HG02642 (cell line): ENCODE measurements around the gene PLCXD3.
A peak's percentile ranks its signal among the peaks of the same experiment; 100 is the strongest.

Experiments
- ATAC-seq: cut with Tn5 transposase; IDR thresholded peaks from one replicate; pipeline ENCODE4 v1.9.1; 2021; ENCODE audit warnings: mild to moderate bottlenecking; ENCODE audit not compliant: unreplicated experiment, poor library complexity

The PLCXD3 gene

DNA sequence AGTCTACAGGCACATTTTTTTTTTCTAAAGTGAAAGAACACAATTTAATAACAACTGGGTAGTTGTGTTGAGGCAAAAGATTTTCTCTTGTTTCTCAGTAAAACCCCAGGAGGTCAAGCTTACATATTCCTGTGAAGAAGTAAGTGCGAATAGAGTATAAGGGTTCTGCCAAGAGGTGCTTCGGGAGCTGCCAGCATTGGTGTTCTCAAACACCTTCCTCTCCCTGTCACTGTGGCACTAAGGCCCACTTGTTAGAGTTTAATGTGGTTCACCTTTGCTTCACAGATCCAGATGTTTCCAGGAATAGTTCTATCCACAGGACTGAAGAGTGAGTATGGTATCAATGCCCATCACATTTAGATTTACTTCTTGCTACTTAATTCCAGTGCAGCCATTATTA lies 205.3 kb downstream of the PLCXD3 start:
- ATAC-seq = no peak

DNA sequence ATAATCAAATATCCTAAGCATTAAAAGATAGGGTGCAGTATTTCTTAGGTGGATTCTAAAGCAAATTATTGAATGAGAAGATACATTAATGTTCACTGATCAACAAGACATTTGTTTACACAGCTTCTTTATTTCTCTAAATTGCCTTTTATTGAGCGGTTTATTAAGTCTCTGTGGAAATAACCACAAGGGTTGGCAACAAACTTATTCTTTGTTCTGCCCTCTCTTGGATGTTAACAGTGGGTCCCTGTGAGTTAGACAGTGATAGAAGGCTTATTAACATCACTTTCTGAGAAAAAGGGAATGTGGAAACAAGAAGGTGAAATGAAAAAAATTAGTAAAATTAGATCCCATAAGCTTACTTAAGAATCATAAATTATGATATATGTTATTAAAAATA lies 214.3 kb downstream of the PLCXD3 start:
- ATAC-seq = no peak

DNA sequence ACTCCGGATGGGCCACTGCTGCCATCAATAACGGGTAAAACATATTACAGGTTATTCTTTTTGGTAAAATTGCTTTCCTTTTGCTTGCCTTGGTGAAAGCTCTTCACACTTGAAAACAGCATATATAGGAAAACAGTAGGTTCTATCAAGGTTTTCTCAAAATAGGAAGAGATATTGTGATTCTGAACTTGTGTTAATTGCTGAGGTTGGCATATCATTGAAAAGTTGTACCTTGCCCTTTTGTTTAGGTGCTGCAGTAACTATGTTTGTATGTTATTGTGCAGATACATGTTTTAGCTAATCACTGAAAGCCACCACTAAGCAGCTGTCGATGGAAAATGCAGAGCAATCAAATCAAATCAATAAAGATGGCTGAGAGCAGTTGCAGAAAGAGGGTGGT lies 219.1 kb downstream of the PLCXD3 start:
- no peak for ATAC-seq

DNA sequence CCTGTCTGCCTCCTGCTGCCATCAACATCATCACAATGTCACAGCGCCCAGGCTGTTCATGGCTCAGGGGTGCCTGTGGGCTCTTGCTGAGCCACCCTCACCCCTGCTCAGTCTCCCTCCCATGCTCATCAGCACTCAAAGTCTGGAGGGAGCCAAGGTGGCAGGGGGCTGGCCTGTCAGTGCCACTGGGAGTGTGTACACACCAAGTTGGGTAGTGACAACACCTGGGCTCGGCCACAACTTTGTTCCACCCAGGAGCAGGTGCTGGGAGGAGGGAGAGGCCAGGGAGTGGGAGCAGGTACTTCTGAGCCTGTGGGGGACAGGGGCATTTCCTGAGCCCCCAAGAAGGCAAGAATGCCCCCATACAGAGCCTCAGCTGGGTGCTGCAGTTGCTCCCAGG lies 219.6 kb downstream of the PLCXD3 start:
- no peak for ATAC-seq

DNA sequence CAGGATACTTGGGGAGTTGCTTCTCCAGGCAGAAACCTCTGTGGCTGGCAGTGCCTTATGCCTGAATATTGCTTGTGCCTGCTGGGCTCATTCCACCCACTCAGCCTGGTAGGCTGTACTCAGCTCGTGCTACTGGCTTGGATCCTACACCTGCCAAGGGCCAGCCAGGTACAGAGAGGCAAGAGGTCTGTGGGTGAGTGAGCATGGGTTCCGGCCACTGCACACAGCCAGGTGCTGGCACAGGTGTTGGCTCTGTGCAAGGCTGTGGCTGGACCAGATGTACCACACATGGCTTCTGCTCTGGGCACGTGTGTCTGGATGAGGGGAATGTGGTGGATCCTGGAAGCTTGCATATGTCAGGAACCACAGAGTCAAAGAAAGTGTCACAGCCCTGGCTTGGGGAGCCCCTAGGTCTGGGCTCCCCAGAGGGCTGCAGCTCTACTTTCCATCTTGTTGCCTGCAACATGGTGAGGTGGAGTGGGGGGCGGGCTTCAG lies 220.4 kb downstream of the PLCXD3 start:
- ATAC-seq = no peak

DNA sequence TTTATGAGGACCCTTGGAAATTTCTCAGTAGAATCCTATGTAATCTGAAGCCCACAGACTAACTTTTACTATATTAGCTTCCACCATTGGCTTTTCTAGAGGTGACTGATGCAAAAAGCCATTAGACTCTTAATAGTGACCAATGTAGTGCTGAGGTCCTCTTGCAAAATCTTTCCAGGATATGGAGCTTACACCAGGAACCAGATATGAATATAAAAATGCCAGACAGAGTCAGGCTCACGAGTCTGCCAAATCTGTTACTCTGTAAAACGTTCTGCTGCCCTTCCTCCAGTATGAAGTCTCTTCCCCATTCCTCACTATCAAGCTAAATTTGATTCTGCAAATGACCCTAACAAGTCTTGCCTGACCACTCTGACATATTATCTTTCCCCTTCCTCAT lies 223.7 kb downstream of the PLCXD3 start:
- ATAC-seq = no peak

DNA sequence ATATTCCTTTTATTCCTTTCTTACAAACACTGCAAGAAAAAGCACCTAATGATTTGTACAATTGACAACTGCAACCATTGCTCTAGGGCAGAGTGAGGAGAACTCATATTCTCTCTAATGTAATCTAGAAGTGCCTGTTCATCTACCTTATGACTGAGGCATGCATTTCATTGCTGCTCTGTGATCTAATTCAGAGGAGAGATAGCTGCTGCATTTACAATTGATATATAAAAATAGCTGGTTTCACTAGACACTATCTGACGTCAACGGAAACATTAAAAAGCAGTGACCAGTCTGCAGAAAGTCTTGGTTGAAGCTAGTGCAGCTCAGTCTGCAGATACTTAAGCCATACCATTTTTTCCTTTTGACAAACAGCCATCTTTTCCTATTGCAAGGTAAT lies 224.2 kb downstream of the PLCXD3 start:
- ATAC-seq = no peak

DNA sequence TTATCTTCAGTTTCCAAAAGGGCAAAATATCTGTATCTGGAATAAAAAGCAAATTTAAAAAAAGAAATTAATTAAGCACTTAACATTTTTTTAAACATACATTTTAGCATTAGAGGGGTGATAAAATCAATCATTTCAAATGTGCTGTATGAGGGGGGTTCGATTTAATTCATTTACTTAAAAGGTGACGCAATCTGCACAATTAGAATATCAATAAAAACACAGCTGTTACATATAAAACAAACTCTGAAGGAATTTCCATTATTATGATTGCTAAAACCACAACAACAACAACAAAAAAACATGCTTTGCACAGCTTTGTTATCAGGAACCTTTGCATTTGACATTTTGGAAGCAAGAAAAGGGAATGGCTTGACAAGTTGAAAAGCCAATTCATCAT lies 225.5 kb downstream of the PLCXD3 start:
- no peak for ATAC-seq

DNA sequence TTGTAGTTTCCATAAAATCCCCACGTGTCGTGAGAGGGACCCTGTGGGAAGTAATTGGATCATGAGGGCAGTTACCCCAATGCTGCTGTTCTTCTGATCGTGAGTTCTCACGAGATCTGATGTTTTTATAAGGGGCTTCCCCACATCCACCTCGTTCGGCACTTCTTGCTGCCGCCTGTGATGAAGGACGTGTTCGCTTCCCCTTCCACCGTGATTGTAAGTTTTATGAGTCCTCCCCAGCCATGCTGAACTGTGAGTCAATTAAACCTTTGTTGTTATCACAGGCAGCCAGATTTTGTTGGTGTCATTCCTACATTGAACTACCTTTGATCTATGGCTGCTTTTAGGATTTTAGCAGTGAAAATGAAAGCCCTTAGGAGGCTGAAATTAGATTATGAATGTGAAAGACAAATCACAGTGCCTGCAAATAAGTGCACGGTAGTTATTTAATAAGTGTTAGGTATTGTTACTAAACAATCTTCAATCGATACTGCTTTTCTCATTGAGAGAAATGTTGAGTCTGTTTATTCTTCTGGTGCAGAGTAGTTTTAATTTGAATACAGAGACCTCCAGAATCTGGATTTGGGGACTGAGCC lies 229.1 kb downstream of the PLCXD3 start:
- ATAC-seq = no peak

DNA sequence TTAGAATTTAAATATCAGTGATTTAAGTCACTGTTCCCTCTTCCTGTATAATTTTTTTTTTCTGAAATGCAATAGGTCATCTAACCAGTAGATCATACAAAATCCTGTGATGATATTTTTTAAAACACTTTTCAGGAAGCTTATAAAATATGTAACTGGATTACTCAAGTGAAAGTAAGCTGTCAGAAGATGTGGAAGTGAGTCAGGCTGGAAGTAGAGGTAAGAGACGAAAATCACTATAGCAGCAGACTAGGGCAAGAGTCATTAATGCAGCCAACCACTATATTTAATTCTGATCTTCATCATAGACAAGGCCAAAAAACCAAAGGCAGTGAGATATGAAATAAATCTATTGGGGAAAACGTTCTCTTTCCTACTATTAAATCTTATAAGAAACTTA lies 231.4 kb downstream of the PLCXD3 start:
- no peak for ATAC-seq

DNA sequence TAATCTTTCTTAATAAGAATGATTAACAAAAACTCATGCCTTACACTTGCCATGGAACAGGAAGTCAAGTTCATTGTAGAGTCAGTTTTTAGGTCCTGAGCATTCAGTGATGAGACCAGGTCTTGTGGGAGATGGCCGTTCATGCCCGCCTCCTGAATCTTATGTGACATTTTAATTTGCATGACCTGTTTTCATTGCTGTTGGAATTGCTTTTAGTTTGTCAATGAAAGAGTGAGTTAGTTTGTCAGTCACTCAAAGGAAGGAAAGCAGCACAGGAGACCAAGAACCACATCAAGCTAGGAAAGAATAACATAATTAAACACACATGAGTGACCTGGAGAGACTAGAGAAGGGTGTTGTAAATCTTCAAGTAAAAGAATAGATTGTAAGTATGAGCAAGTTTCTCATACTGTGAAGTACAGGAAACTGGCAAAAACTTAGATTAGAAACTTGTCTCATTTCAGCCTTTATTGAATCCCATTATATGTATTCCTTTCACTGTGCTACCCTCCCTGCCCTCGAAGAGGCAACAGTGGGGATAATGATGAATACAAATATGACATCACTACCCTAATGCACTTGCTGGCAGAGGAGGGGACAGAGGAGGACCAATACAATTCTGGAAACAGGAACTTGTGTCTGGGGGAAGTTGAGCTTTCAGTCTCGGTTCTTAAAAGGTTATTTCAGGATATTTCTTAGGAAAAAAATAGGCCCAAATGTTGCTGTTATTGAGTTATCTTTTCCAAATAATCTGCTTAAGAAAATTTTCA lies 232.7 kb downstream of the PLCXD3 start:
- ATAC-seq = no peak

DNA sequence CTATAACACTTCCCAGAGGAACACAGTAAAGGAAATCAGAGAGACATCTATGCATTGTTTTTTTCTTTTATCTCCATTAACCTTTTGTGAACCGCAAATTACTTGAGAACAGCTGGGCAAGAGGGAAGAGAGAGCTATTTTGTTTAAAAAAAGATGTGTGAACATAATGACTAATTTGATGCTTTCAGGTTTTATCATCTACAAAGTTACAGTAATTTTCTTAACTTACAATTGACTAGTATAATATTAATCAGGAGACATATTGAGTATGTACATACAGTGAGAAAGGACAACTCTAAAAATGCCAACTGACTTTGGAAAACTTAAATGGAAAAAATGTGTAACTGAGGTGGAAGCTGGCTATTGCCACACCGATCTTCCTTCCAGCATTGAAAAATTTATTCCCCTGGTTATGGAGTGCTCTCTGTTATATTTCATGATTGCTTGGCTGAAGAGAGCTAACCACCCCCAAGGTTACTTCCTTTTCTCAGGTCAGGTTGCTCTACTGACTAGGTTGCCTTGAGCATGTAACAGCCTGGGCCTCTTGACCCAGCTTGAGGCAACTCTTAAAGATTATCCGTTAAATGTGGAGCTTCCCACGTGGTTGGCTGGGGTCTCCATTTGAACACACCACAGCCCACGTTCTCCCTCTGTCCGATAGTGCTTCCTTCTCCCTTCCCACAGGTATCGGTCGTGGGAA lies 234.4 kb downstream of the PLCXD3 start:
- ATAC-seq = peak; percentile 68

DNA sequence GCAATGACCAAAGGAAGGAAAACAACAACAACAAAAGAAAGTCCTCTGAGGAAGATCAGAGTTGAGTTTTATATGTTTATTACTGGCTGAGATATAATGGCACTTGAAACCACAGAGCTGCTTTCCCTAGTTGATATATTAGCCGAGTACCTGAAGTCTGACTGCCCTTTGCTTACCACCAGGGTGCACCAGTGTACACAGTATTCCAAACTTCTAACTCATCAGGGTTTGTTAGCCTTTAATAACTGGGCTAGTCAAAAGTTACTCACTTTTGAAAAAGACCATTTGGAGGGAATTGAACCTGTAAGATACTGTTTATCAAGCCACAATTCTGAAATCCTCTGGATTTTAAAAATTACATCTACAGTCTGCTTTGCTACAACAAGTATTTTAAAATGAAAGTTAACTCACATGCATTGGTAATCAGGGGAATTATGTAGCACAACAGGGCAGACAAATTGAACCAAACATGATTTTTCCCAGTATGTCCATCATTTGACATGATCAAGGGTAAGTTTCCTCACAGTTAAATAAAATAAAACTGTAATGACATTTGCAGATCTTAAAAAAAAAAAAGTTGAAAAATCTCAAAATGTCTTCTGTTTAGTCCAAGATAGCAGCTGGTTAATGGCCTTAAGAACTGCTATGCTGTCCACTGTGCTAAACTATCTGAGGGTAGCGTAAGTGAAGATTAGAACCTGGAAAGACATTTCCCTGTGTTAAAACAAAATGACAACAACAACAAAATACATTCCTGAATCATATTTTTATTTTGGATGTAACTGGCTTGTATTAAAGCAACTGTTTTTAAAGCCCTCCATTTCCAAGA lies 239.8 kb downstream of the PLCXD3 start:
- peak; percentile 89 for ATAC-seq

DNA sequence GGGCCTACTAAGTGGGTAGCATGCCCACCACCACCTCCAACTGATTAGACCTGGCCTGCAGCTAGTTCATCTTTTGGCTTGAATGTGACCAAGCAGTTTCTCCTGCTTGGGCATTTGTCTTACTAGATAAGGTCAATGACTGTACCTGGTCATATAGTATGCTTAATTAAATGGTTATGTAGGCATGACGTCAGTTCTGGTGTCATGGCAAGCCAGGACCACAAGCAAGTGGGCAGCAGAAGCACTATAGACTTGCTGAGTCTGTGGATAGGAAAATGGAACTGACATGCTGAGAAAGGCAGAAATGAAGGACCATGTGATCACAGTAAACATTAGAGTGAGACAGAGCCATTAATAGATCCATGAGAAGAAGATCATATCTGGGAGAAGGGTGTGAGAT lies 241.5 kb downstream of the PLCXD3 start:
- ATAC-seq = no peak

DNA sequence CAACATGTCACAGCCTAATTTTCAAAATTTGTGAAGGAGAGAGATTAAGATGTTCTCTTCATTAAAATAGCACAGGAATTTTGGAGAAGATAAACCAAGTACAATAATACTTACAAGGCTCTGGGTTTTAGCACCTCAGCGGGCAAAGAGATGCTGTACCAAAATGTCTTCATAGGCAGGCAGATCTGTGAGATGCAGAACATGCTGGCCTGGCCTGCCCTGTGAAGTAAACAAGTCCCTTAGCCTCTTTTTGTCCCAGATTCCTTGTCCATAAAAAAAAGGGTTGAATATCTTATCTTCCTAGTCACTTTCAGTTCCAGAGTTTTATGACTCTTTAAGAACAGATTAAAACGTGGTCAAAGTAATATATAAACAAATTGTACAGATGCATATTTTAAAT lies 244.0 kb downstream of the PLCXD3 start:
- no peak for ATAC-seq

DNA sequence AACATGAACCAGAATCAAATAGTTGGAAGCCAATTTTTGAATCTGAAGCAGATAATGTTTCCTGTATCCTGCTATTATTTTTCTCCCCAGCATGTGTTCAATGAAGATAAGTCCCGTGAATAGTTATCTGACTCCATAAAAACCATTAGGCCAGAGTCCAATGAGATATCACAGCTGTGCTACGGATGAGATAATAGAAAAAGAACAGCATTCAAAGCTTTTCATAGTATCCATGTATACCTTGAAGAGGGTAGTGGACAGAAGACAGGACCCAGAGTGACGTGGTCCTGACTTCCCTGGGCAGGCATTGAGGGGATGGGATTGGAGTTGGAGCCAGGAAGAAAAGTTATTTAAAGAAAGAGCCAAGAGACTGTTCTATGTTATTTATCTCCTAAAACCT lies 246.4 kb downstream of the PLCXD3 start:
- ATAC-seq = no peak

DNA sequence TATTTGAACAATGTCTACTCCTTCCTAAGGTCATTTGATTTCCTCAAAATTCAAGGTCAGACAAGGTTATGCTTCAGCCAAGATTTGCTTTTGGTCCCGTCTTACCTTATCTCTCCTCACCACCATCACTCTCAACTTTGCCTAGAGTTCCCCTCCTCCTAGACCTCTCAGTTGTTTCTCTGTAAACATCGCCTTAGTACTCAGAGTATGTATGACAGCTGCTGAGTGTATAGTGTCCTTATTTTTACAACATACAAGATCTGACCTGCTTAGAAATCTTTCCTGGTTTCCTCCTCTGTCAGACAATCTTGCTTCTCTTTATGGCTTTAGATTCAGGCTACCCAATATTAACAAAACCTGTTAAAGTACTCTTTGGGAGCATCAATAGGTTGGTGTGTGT lies 247.1 kb downstream of the PLCXD3 start:
- ATAC-seq = no peak
